Activated CD4-positive, alpha-beta T cell treated with anti-CD3 and anti-CD28 coated beads, Interleukin-2, Interleukin-4, amounts not matched to agents 100 ng/mL and 50 ng/mL, durations not matched to agents 16 hours and 8 hours (primary cell): ENCODE data around the gene KLHDC2.
"Not testable (repeated sequence)": the region's sequence is repeated elsewhere in the genome, so short reads cannot be mapped to it uniquely, and the experiment has no call there.

Experiments
- DNase-seq: peaks from one replicate; pipeline ENCODE4 v3.0.0-alpha.2; 2020; ENCODE audit warnings: low spot score

Gene KLHDC2

GRCh38 chr14:49778421-49778820 is 10.5 kb downstream of the KLHDC2 start:
- DNase-seq, result no peak

- DNase-seq, result not testable (repeated sequence)
Observed at GRCh38 chr14:49781040-49781439, 13.1 kb downstream of the KLHDC2 start.

- no peak for DNase-seq
Observed at GRCh38 chr14:49783394-49784014, 15.6 kb downstream of the KLHDC2 start.

GRCh38 chr14:49786315-49786714 is 18.4 kb downstream of the KLHDC2 start:
- DNase-seq, result no peak

GRCh38 chr14:49792618-49793017 is 24.7 kb downstream of the KLHDC2 start:
- DNase-seq, result no peak

- no peak for DNase-seq
Observed at GRCh38 chr14:49796025-49796424, 28.1 kb downstream of the KLHDC2 start.

- no peak for DNase-seq
Observed at GRCh38 chr14:49808780-49809179, 40.8 kb downstream of the KLHDC2 start.

GRCh38 chr14:49816118-49816517 is 48.2 kb downstream of the KLHDC2 start:
- DNase-seq, result not testable (repeated sequence)

- DNase-seq, result no peak
Observed at GRCh38 chr14:49816844-49817243, 48.9 kb downstream of the KLHDC2 start.

GRCh38 chr14:49820176-49820575 is 52.2 kb downstream of the KLHDC2 start:
- no peak for DNase-seq

- no peak for DNase-seq
Observed at GRCh38 chr14:49828640-49829039, 60.7 kb downstream of the KLHDC2 start.
